SK-N-SH (cell line): ENCODE data around the gene MEF2C.

Experiments
- ELF1 ChIP-seq: IDR thresholded peaks from 2 replicates; pipeline ENCODE4 v1.4.0; 2012
- EP300 ChIP-seq, 2 experiments: IDR thresholded peaks; 2 replicates each; pipeline versions ENCODE4 v1.4.0 to v1.6.1; 2012; ENCODE audit warnings: borderline replicate concordance in 1 of 2, low read depth in 1 of 2, low read length in 1 of 2
- EZH2phosphoT487 ChIP-seq: fragments of 200-600 bp; sonication (generic); IDR thresholded peaks from 2 replicates; pipeline ENCODE4 v1.6.1; 2017; ENCODE audit warnings: low read depth, mixed run types, mild to moderate bottlenecking, antibody characterized with exemption, moderate library complexity, borderline replicate concordance
- FOXJ3 ChIP-seq: sonication (generic); formaldehyde crosslinking; IDR thresholded peaks from 2 replicates; pipeline ENCODE4 v1.5.1; 2020; ENCODE audit warnings: mild to moderate bottlenecking, missing genetic modification reagents
- NFIC ChIP-seq: IDR thresholded peaks from 2 replicates; pipeline ENCODE4 v1.4.0; 2012; ENCODE audit warnings: borderline replicate concordance
- SMC3 ChIP-seq: IDR thresholded peaks from 2 replicates; pipeline ENCODE4 v1.6.1; 2012; ENCODE audit warnings: low read depth, low read length, improper control_type of control experiment
- TAF1 ChIP-seq: IDR thresholded peaks from 2 replicates; pipeline ENCODE4 v1.6.1; 2012; ENCODE audit warnings: low read depth, mild to moderate bottlenecking, low read length, moderate library complexity, borderline replicate concordance
- YY1 ChIP-seq: IDR thresholded peaks from 2 replicates; pipeline ENCODE4 v1.4.0; 2012; ENCODE audit warnings: low read depth, mild to moderate bottlenecking
- TF ChIP-seq, protein P1 (sequence below): fragments of 200-600 bp; sonication (generic); IDR thresholded peaks from 2 replicates; pipeline ENCODE4 v1.6.1; 2017; ENCODE audit warnings: antibody characterized with exemption, mild to moderate bottlenecking, moderate library complexity
- TF ChIP-seq, protein P2 (sequence below): IDR thresholded peaks from 2 replicates; pipeline ENCODE4 v1.4.0; 2012; ENCODE audit warnings: low read depth
- TF ChIP-seq, protein P3 (sequence below): fragments of 150-350 bp; IDR thresholded peaks from 2 replicates; pipeline ENCODE4 v1.6.1; 2017; ENCODE audit warnings: antibody characterized with exemption, low read length, low read depth, borderline replicate concordance

DNA sequence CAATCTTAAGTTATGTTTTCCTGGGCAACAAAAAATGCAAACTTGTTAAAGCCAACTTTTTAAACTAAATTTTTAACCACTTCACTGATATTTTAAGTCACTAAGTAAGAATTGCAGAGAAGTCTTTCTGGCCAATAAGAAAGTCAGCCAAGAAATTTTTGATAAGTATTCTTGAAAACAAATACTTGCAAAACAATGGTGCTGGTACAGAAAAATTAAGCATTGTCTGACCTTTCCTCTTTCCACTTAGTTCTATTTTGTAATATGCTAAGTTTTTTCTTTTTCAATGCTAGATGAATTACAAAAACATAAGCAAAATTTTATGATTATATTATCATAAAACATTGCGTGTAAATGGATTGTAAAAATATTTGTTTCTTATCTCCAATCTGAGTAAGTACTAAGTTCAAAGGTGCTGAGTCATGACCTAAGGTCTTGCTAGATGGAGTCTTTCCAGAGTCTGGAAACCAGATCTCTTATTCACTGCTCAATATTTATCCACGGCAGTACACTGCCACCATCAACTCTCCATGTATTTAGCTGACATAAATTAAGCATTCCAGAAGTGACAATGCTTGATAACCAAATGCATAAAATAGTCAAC, 139.7 kb downstream of the MEF2C start:
- TF ChIP-seq EZH2phosphoT487 (no peak), ELF1 (no peak), FOXJ3 (CRISPR knock-in tag) (no peak), EP300 (IDR thresholded peaks at IDR 0.05; ENCODE audit: borderline replicate concordance in 1 of 2, low read depth in 1 of 2, low read length in 1 of 2) (no peak), NFIC (no peak), YY1 (no peak), SMC3 (no peak), TAF1 (no peak)
- TF ChIP-seq, protein P1, sequence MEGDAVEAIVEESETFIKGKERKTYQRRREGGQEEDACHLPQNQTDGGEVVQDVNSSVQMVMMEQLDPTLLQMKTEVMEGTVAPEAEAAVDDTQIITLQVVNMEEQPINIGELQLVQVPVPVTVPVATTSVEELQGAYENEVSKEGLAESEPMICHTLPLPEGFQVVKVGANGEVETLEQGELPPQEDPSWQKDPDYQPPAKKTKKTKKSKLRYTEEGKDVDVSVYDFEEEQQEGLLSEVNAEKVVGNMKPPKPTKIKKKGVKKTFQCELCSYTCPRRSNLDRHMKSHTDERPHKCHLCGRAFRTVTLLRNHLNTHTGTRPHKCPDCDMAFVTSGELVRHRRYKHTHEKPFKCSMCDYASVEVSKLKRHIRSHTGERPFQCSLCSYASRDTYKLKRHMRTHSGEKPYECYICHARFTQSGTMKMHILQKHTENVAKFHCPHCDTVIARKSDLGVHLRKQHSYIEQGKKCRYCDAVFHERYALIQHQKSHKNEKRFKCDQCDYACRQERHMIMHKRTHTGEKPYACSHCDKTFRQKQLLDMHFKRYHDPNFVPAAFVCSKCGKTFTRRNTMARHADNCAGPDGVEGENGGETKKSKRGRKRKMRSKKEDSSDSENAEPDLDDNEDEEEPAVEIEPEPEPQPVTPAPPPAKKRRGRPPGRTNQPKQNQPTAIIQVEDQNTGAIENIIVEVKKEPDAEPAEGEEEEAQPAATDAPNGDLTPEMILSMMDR: no peak
- TF ChIP-seq, protein P2, sequence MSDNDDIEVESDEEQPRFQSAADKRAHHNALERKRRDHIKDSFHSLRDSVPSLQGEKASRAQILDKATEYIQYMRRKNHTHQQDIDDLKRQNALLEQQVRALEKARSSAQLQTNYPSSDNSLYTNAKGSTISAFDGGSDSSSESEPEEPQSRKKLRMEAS: no peak
- TF ChIP-seq, protein P3, sequence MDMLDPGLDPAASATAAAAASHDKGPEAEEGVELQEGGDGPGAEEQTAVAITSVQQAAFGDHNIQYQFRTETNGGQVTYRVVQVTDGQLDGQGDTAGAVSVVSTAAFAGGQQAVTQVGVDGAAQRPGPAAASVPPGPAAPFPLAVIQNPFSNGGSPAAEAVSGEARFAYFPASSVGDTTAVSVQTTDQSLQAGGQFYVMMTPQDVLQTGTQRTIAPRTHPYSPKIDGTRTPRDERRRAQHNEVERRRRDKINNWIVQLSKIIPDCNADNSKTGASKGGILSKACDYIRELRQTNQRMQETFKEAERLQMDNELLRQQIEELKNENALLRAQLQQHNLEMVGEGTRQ: no peak
